Naive thymus-derived CD8-positive, alpha-beta T cell (primary cell): ENCODE data around the gene C2orf68. TPM values are rescaled to one million over a fixed set of nuclear protein-coding genes. Genes with fewer than 3 reads are reported as not detected.

ENCODE experiments used
- ATAC-seq, 2 donors: fragments of 150-1000 bp; cut with Tn5 transposase in 1 of 2; sonication (Bioruptor Pico), chemical (Tn5 transposase) in 1 of 2; 1 replicate in 1 of 2; 2 replicates in 1 of 2; pipeline ENCODE4 v1.10.0; 2021; ENCODE audit warnings: mild to moderate bottlenecking in 2 of 2, moderate library complexity in 2 of 2
- POLR2A ChIA-PET: fragments of 350-600 bp; sonication (Branson Sonifier 250); formaldehyde crosslinking; loops from one replicate; lab custom pipeline; 2021; ENCODE audit warnings: antibody characterized with exemption; lab: Charles Lee
- DNase-seq, 10 donors: peaks; one replicate each; pipeline versions ENCODE4 v3.0.0 to v3.0.0-alpha.2; 2020 to 2022
- H3K27ac Mint-ChIP-seq, 10 donors: one replicate each; pipeline ENCODE4 v1.8.0; 2020 to 2022; ENCODE audit warnings: mild to moderate bottlenecking in 10 of 10, mixed read lengths in 10 of 10, moderate library complexity in 4 of 10, inconsistent platforms in 1 of 10
- H3K27me3 Mint-ChIP-seq, 5 donors: one replicate each; pipeline ENCODE4 v1.8.0; 2021 to 2022; ENCODE audit warnings: mixed read lengths in 5 of 5
- H3K36me3 Mint-ChIP-seq, 3 donors: one replicate each; pipeline ENCODE4 v1.8.0; 2020 to 2022; ENCODE audit warnings: mixed read lengths in 3 of 3, mild to moderate bottlenecking in 2 of 3, inconsistent platforms in 1 of 3
- H3K4me1 Mint-ChIP-seq, 4 donors: one replicate each; pipeline ENCODE4 v1.8.0; 2021 to 2022; ENCODE audit warnings: mixed read lengths in 4 of 4
- H3K4me3 Mint-ChIP-seq, 10 donors: one replicate each; pipeline ENCODE4 v1.8.0; 2020 to 2022; ENCODE audit warnings: mild to moderate bottlenecking in 10 of 10, mixed read lengths in 10 of 10, moderate library complexity in 6 of 10, inconsistent platforms in 1 of 10
- H3K9me3 Mint-ChIP-seq, 9 donors: one replicate each; pipeline ENCODE4 v1.8.0; 2020 to 2022; ENCODE audit warnings: mixed read lengths in 9 of 9, mild to moderate bottlenecking in 3 of 9, inconsistent platforms in 1 of 9, moderate library complexity in 1 of 9
- polyA plus RNA-seq, 3 donors: library from polyadenylated mRNA; unstranded; fragments of 300-500 nt; fragmentation: Illumina TruSeq; gene quantifications; one replicate each; pipeline ENCODE4 v1.2.3, GENCODE V29; 2021
- total RNA-seq, 8 experiments: library from RNA in 2 of 8; stranded (reverse) in 2 of 8; gene quantifications; one replicate each; pipeline ENCODE4 v1.2.3 and lab custom pipeline; 2021 to 2026

The C2orf68 gene
- total and polyA plus RNA-seq, 5 experiments from 2014 or later = 15.7 to 95.2 (median 21.1) TPM

GRCh38 chr2:85588645-85589044 lies 23.2 kb downstream of the C2orf68 start:
- DNase-seq = no peak
- no peak for ATAC-seq
- POLR2A ChIA-PET = interaction anchor here (0.5 to 7.4 kb wide), 4 partner anchors 9 to 28 kb away, joined by 4 to 67 read pairs (median 8); partner anchors contain the start of genes C2orf68 and TMEM150A
- Mint-ChIP-seq H3K27me3 (no peaks in the 10 kb centered on the region), H3K36me3 (no peaks in the 10 kb centered on the region), H3K4me3 (peak overlapping the region in 3 of 10 donors; percentile 1 to 55 (median 53)), H3K27ac (peak overlapping the region in 9 of 10 donors; percentile 20 to 87 (median 60)), H3K9me3 (no peaks in the 10 kb centered on the region), H3K4me1 (peaks cover 24 to 61% (median 51%) of the 10 kb centered on the region in 4 donors)

DNA sequence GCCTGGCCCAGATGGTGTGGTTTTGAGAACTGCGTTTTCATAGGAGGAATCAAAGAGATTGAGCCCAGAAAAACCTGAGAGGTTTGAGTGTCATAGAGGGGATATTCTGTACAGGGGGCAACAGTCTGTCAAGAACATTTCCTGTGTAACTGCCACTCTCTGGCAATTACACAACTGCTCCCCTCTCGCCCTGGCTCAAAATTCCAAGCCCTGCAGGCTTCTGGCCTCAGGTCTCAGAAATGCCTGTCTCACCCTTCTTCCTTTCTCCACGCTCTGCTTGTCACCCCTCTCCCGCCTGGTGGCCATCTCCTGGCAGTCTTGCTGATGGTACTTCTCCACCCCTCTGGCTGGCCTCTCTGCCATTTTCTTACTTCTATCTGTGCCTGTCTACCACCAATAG lies 23.6 kb downstream of the C2orf68 start:
- Mint-ChIP-seq H3K27ac (peak overlapping the region in 9 of 10 donors; percentile 25 to 87 (median 60)), H3K4me3 (peak overlapping the region in 2 of 10 donors; percentile 1 to 55), H3K36me3 (no peaks in the 10 kb centered on the region), H3K4me1 (peaks cover 27 to 63% (median 54%) of the 10 kb centered on the region in 4 donors), H3K9me3 (no peaks in the 10 kb centered on the region), H3K27me3 (no peaks in the 10 kb centered on the region)
- POLR2A ChIA-PET = interaction anchor here (0.5 to 7.4 kb wide), 5 partner anchors 7 to 29 kb away, joined by 4 to 88 read pairs (median 14); partner anchors contain the start of genes C2orf68, RNF181, TMEM150A and VAMP8
- ATAC-seq = no peak
- no peak for DNase-seq

DNA sequence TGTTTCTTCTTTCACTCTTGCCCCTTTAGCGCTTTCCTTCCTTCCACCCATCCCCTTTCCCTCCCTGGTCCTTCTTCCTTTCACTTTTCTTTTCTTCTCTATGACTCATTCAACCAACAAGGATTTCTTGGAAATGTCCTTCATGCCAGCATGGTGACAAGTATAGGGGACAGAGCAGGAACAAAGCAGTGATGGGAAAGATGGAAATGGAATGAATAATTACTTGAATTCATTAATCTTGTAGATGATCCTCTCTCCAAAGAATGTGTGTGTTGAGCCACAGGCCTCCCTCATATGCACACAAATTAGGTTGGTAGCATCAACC lies 26.1 kb downstream of the C2orf68 start:
- ATAC-seq = no peak
- POLR2A ChIA-PET = interaction anchor here (0.8 to 7.4 kb wide), 6 partner anchors 10 to 258 kb away, joined by 3 to 88 read pairs (median 7); partner anchors contain the start of genes GGCX, MAT2A, RNF181 and TGOLN2

GRCh38 chr2:85584857-85585780 lies 26.7 kb downstream of the C2orf68 start:
- Mint-ChIP-seq H3K4me1 (peaks cover 34 to 76% (median 65%) of the 10 kb centered on the region in 4 donors), H3K36me3 (peaks cover 0 to 21% (median 7%) of the 10 kb centered on the region in 3 donors), H3K9me3 (no peaks in the 10 kb centered on the region), H3K27me3 (no peaks in the 10 kb centered on the region), H3K4me3 (peak overlapping the region; percentile 80 to 93 (median 89)), H3K27ac (peak overlapping the region; percentile 86 to 97 (median 93))
- POLR2A ChIA-PET = interaction anchor here (0.5 to 7.4 kb wide), 9 partner anchors 10 to 257 kb away, joined by 3 to 88 read pairs (median 6); partner anchors contain the start of genes C2orf68, GGCX, MAT2A and RNF181
- ATAC-seq (peak; percentile 55 to 59), DNase-seq (peak in 3 of 10 donors; percentile 20 to 42 (median 40))

More for the DNA sequence above, 26.1 kb downstream of the C2orf68 start:
- Mint-ChIP-seq H3K9me3 (no peaks in the 10 kb centered on the region), H3K27me3 (no peaks in the 10 kb centered on the region), H3K36me3 (peaks cover 0 to 18% (median 7%) of the 10 kb centered on the region in 3 donors), H3K27ac (peak overlapping the region; percentile 74 to 97 (median 92)), H3K4me3 (peak overlapping the region; percentile 65 to 93 (median 88)), H3K4me1 (peaks cover 33 to 78% (median 64%) of the 10 kb centered on the region in 4 donors)
- DNase-seq = no peak

DNA sequence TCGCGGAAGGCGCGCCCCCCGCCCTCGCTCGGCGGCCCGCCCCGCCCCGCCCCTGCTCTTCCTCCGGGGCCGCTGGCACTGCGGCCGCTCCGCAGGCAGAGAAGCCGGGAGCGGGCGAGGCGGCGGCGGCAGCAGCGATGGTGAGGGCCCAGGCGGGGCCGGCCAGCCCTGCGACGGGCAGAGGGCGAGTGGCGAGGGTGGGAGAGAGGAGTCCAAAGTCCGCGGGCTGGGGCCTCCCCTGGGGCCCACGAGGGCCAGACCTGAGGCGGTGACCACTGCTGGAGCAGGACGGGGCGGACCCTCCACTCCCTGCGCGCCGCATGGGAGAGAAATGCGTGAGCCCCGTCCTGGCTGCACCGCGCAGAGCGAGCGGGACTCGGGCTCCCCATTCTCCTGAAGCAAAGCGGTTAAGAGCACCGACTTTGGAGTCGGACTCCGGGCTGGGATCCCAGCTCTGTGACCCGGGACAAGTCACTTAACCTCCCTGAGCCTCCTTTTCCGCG lies 27.5 kb downstream of the C2orf68 start, which contains the start of gene VAMP5:
Gene VAMP5, plus strand, starts transcription at position 78 of the 503 bp plus-strand sequence. Its CDS starts 60 bp downstream, at position 138.
- ATAC-seq = peak; percentile 44 to 69
- DNase-seq = peak in 6 of 10 donors; percentile 35 to 67 (median 47)
- H3K27me3 Mint-ChIP-seq = no peaks in the 10 kb centered on the region
- POLR2A ChIA-PET = interaction anchor here (0.6 to 7.4 kb wide), 8 partner anchors 11 to 436 kb away, joined by 3 to 88 read pairs (median 6); partner anchors contain the start of genes C2orf68, GGCX, RNF181 and TGOLN2
- peaks cover 37 to 78% (median 67%) of the 10 kb centered on the region in 4 donors for H3K4me1 Mint-ChIP-seq
- peak within 1 kb of the TSS; percentile 86 to 98 (median 96) for H3K27ac Mint-ChIP-seq
- peak within 1 kb of the TSS; percentile 80 to 94 (median 90) for H3K4me3 Mint-ChIP-seq
- H3K9me3 Mint-ChIP-seq = no peaks in the 10 kb centered on the region
- peaks cover 0 to 21% (median 7%) of the 10 kb centered on the region in 3 donors for H3K36me3 Mint-ChIP-seq

GRCh38 chr2:85583667-85584353 lies 28.1 kb downstream of the C2orf68 start:
- POLR2A ChIA-PET = interaction anchor here (0.6 to 7.4 kb wide), 12 partner anchors 9 to 436 kb away, joined by 3 to 88 read pairs (median 5); partner anchors contain the start of genes C2orf68, ELMOD3, GGCX and RETSAT
- H3K9me3 Mint-ChIP-seq = no peaks in the 10 kb centered on the region
- DNase-seq (peak in 6 of 10 donors; percentile 32 to 68 (median 50)), ATAC-seq (peak; percentile 59 to 82)
- H3K4me3 Mint-ChIP-seq = peak overlapping the region; percentile 78 to 94 (median 89)
- H3K27ac Mint-ChIP-seq = peak overlapping the region; percentile 75 to 98 (median 96)
- peaks cover 40 to 79% (median 69%) of the 10 kb centered on the region in 4 donors for H3K4me1 Mint-ChIP-seq
- no peaks in the 10 kb centered on the region for H3K27me3 Mint-ChIP-seq
- peaks cover 0 to 24% (median 7%) of the 10 kb centered on the region in 3 donors for H3K36me3 Mint-ChIP-seq

GRCh38 chr2:85582492-85582891 lies 29.4 kb downstream of the C2orf68 start:
- no peaks in the 10 kb centered on the region for H3K9me3 Mint-ChIP-seq
- H3K36me3 Mint-ChIP-seq = peaks cover 0 to 25% (median 7%) of the 10 kb centered on the region in 3 donors
- DNase-seq (no peak), ATAC-seq (no peak)
- peak overlapping the region in 6 of 10 donors; percentile 27 to 96 (median 66) for H3K27ac Mint-ChIP-seq
- peaks cover 40 to 76% (median 70%) of the 10 kb centered on the region in 4 donors for H3K4me1 Mint-ChIP-seq
- peak overlapping the region in 6 of 10 donors; percentile 11 to 71 (median 55) for H3K4me3 Mint-ChIP-seq
- POLR2A ChIA-PET = interaction anchor here (1.4 to 7.4 kb wide), 5 partner anchors 13 to 228 kb away, joined by 3 to 88 read pairs (median 10); partner anchors contain the start of genes ELMOD3, RETSAT, RNF181 and TMEM150A
- no peaks in the 10 kb centered on the region for H3K27me3 Mint-ChIP-seq

GRCh38 chr2:85580206-85580605 lies 31.7 kb downstream of the C2orf68 start:
- POLR2A ChIA-PET = interaction anchor here (0.6 to 2.1 kb wide), 3 partner anchors 9 to 32 kb away, joined by 3 to 8 read pairs (median 5); partner anchors contain the start of gene C2orf68
- no peaks in the 10 kb centered on the region for H3K27me3 Mint-ChIP-seq
- DNase-seq (no peak), ATAC-seq (no peak)
- no peaks in the 10 kb centered on the region for H3K9me3 Mint-ChIP-seq
- H3K4me1 Mint-ChIP-seq = peaks cover 31 to 62% (median 60%) of the 10 kb centered on the region in 4 donors
- peaks cover 0 to 25% (median 7%) of the 10 kb centered on the region in 3 donors for H3K36me3 Mint-ChIP-seq
- peak overlapping the region in 9 of 10 donors; percentile 24 to 98 (median 68) for H3K27ac Mint-ChIP-seq
- H3K4me3 Mint-ChIP-seq = peak overlapping the region in 8 of 10 donors; percentile 17 to 97 (median 59)

- H3K4me3 Mint-ChIP-seq = peak overlapping the region; percentile 88 to 98 (median 94)
- H3K9me3 Mint-ChIP-seq = no peaks in the 10 kb centered on the region
- ATAC-seq = no peak
- peak overlapping the region; percentile 74 to 98 (median 93) for H3K27ac Mint-ChIP-seq
- no peaks in the 10 kb centered on the region for H3K27me3 Mint-ChIP-seq
- peaks cover 0 to 25% (median 7%) of the 10 kb centered on the region in 3 donors for H3K36me3 Mint-ChIP-seq
- no peak for DNase-seq
- POLR2A ChIA-PET = interaction anchor here (0.6 to 3.2 kb wide), 9 partner anchors 8 to 41 kb away, joined by 3 to 29 read pairs (median 5); partner anchors contain the start of genes C2orf68, GGCX and RNF181
- H3K4me1 Mint-ChIP-seq = peaks cover 27 to 55% (median 53%) of the 10 kb centered on the region in 4 donors
Observed at GRCh38 chr2:85579266-85579935, 32.5 kb downstream of the C2orf68 start.

DNA sequence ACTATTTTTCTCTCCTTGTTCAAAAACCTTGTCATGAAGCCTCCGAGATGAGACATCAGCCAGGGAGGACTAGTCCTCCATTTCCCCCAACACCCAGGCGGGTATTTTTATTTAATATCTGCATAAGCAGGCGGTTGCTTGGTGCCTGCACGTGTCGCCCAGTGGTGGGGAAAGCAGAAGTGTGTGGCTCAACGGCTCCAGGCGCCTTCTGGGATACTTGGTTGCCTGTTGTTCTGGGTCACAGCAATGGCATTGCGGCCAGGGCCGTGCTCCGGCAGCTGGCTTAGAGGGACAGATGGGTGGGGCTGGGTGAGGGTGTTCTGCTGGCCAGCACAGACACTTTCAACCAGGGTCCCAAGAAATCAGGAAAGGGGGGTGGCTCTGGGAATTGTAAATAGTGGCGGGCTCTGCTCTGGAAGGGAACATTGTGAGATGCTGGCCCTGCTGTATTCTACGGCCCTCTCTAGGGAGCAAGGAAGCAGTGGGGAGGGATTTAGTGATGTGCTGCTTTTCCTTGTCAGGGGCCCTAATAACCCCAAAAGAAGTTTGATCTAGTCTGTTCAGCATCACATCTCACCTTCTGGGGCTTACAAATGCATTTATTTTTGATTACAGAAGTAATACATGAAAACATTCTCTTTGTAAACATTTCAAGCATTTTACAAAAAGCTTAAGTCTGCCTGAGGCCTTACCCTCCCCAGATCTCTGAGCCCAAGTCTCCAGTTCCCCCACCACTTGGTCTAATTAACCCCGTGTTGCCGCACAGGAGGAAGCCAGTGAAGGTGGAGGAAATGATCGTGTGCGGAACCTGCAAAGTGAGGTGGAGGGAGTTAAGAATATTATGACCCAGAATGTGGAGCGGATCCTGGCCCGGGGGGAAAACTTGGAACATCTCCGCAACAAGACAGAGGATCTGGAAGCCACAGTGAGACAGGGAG lies 33.4 kb downstream of the C2orf68 start:
- ATAC-seq (peak; percentile 54 to 58), DNase-seq (peak in 1 of 10 donors; percentile 25)
- Mint-ChIP-seq H3K4me3 (peak overlapping the region; percentile 88 to 98 (median 94)), H3K27ac (peak overlapping the region; percentile 88 to 98 (median 93)), H3K9me3 (no peaks in the 10 kb centered on the region), H3K36me3 (peaks cover 0 to 25% (median 7%) of the 10 kb centered on the region in 3 donors), H3K27me3 (no peaks in the 10 kb centered on the region), H3K4me1 (peaks cover 25 to 50% (median 48%) of the 10 kb centered on the region in 4 donors)
- POLR2A ChIA-PET = interaction anchor here (0.6 to 3.2 kb wide), 12 partner anchors 9 to 40 kb away, joined by 3 to 29 read pairs (median 6); partner anchors contain the start of genes C2orf68 and RNF181
